KMS-11 (cell line): ENCODE data around the gene WNT2B.

Source experiments
- H2AFZ ChIP-seq: fragments of 200-600 bp; sonication (generic); 2 replicates; pipeline ENCODE4 v1.6.1; 2016; ENCODE audit warnings: antibody characterized with exemption, mixed run types, low read depth
- H3K27ac ChIP-seq: fragments of 200-600 bp; sonication (generic); 2 replicates; pipeline ENCODE4 v1.6.1; 2016; ENCODE audit warnings: mild to moderate bottlenecking, mixed run types
- H3K27me3 ChIP-seq: fragments of 200-600 bp; sonication (generic); 2 replicates; pipeline ENCODE4 v1.6.1; 2017; ENCODE audit warnings: mild to moderate bottlenecking, low read depth, mixed run types, moderate library complexity; ENCODE audit not compliant: insufficient read depth
- H3K36me3 ChIP-seq: fragments of 200-600 bp; sonication (generic); 2 replicates; pipeline ENCODE4 v1.6.1; 2017; ENCODE audit warnings: mild to moderate bottlenecking, mixed run types; ENCODE audit not compliant: insufficient read depth
- H3K4me1 ChIP-seq: fragments of 200-600 bp; sonication (generic); 2 replicates; pipeline ENCODE4 v1.6.1; 2016; ENCODE audit warnings: mild to moderate bottlenecking, low read depth, mixed run types; ENCODE audit not compliant: poor library complexity, severe bottlenecking
- H3K4me2 ChIP-seq: fragments of 200-600 bp; sonication (generic); 2 replicates; pipeline ENCODE4 v1.7.0; 2016; ENCODE audit warnings: mild to moderate bottlenecking, mixed run types
- H3K4me3 ChIP-seq: fragments of 200-600 bp; sonication (generic); IDR thresholded peaks from 2 replicates; pipeline ENCODE4 v1.6.1; 2017; ENCODE audit warnings: low read depth, low read length, mixed read lengths; ENCODE audit not compliant: insufficient read depth
- H3K79me2 ChIP-seq: fragments of 200-600 bp; sonication (generic); 2 replicates; pipeline ENCODE4 v1.6.1; 2016; ENCODE audit warnings: low read depth, mixed run types; ENCODE audit not compliant: insufficient read depth
- H3K9ac ChIP-seq: fragments of 200-600 bp; sonication (generic); 2 replicates; pipeline ENCODE4 v1.6.1; 2016; ENCODE audit warnings: mild to moderate bottlenecking, mixed run types
- H4K20me1 ChIP-seq: fragments of 200-600 bp; sonication (generic); 2 replicates; pipeline ENCODE4 v1.6.1; 2016; ENCODE audit warnings: mild to moderate bottlenecking, mixed run types; ENCODE audit not compliant: insufficient read depth
- CTCF ChIP-seq: fragments of 200-600 bp; sonication (generic); conservative IDR thresholded peaks from 2 replicates; pipeline ENCODE4 v1.6.1; 2017; ENCODE audit warnings: low read depth, mild to moderate bottlenecking, antibody characterized with exemption, low read length, moderate library complexity, mixed read lengths

WNT2B gene

GRCh38 chr1:112576240-112576639 is 67.5 kb downstream of the WNT2B start:
- H3K27ac ChIP-seq, result no peak overlapping the region
- no peaks in the 10 kb centered on the region for H3K79me2 ChIP-seq
- no peaks in the 10 kb centered on the region for H3K27me3 ChIP-seq
- no peak overlapping the region for H3K4me2 ChIP-seq
- no peak overlapping the region for H2AFZ ChIP-seq
- TF ChIP-seq CTCF, result no peak
- H3K4me1 ChIP-seq, result no peaks in the 10 kb centered on the region
- no peak overlapping the region for H3K9ac ChIP-seq
- no peak overlapping the region for H3K4me3 ChIP-seq
- H3K36me3 ChIP-seq, result no peaks in the 10 kb centered on the region
- H4K20me1 ChIP-seq, result no peaks in the 10 kb centered on the region
